Neuronal stem cell (in vitro differentiated cells): Measurements from ENCODE around the gene SFXN4.

Source experiments
- DNase-seq: peaks from one replicate; pipeline ENCODE4 v3.0.0-alpha.2; 2013; ENCODE audit warnings: low spot score
- H2AFZ ChIP-seq: one replicate; pipeline ENCODE4 v1.6.1; 2013; ENCODE audit warnings: mild to moderate bottlenecking, low read length, inconsistent platforms
- H2AK5ac ChIP-seq: 2 replicates; pipeline ENCODE4 v1.6.1; 2013; ENCODE audit warnings: low read depth, mild to moderate bottlenecking, inconsistent platforms, low read length, moderate library complexity, mixed read lengths
- H2BK120ac ChIP-seq: 2 replicates; pipeline ENCODE4 v1.6.1; 2013; ENCODE audit warnings: low read depth, mild to moderate bottlenecking, inconsistent platforms, low read length, moderate library complexity, mixed read lengths
- H2BK12ac ChIP-seq: one replicate; pipeline ENCODE4 v1.6.1; 2013; ENCODE audit warnings: low read length, inconsistent platforms
- H2BK15ac ChIP-seq: 2 replicates; pipeline ENCODE4 v1.6.1; 2013; ENCODE audit warnings: mild to moderate bottlenecking, low read length, inconsistent platforms, mixed read lengths
- H2BK5ac ChIP-seq: one replicate; pipeline ENCODE4 v1.6.1; 2013; ENCODE audit warnings: inconsistent platforms, mild to moderate bottlenecking, low read length, moderate library complexity
- H3K14ac ChIP-seq: one replicate; pipeline ENCODE4 v1.6.1; 2013; ENCODE audit warnings: low read length, inconsistent platforms
- H3K18ac ChIP-seq: 2 replicates; pipeline ENCODE4 v1.6.1; 2013; ENCODE audit warnings: low read length, inconsistent platforms
- H3K23ac ChIP-seq: 2 replicates; pipeline ENCODE4 v1.6.1; 2013; ENCODE audit warnings: low read depth, mild to moderate bottlenecking, mixed read lengths, low read length, inconsistent platforms; ENCODE audit not compliant: poor library complexity
- H3K27ac ChIP-seq: replicated peaks from 3 replicates; pipeline ENCODE4 v1.5.1; 2013; ENCODE audit warnings: low read length, inconsistent platforms
- H3K27me3 ChIP-seq, 3 experiments: 2 replicates each; pipeline ENCODE4 v1.6.1; 2013; ENCODE audit warnings: low read length in 3 of 3, mild to moderate bottlenecking in 2 of 3, inconsistent platforms in 1 of 3, low read depth in 1 of 3, mixed read lengths in 1 of 3, moderate library complexity in 1 of 3; ENCODE audit not compliant: control insufficient read depth in 3 of 3, insufficient read depth in 3 of 3
- H3K36me3 ChIP-seq, 2 donors: replicated peaks in 1 of 2; 2 replicates each; pipeline ENCODE4 v1.6.1; 2013; ENCODE audit warnings: low read length in 2 of 2; ENCODE audit not compliant: control insufficient read depth in 2 of 2, insufficient read depth in 2 of 2
- H3K4ac ChIP-seq: 2 replicates; pipeline ENCODE4 v1.6.1; 2013; ENCODE audit warnings: inconsistent platforms, mild to moderate bottlenecking, low read length, moderate library complexity
- H3K4me1 ChIP-seq, 2 donors: 1 replicate in 1 of 2; 2 replicates in 1 of 2; pipeline ENCODE4 v1.6.1; 2013; ENCODE audit warnings: low read length in 2 of 2, low read depth in 1 of 2; ENCODE audit not compliant: control insufficient read depth in 2 of 2, insufficient read depth in 1 of 2
- H3K4me2 ChIP-seq: one replicate; pipeline ENCODE4 v1.6.1; 2013; ENCODE audit warnings: mild to moderate bottlenecking, low read length, inconsistent platforms; ENCODE audit not compliant: insufficient read depth, poor library complexity, severe bottlenecking
- H3K4me3 ChIP-seq, 2 donors: 2 replicates each; pipeline ENCODE4 v1.5.1; 2013; ENCODE audit warnings: low read length in 2 of 2, mild to moderate bottlenecking in 2 of 2, inconsistent platforms in 1 of 2, moderate library complexity in 1 of 2
- H3K79me1 ChIP-seq: one replicate; pipeline ENCODE4 v1.6.1; 2013; ENCODE audit warnings: low read depth, mild to moderate bottlenecking, inconsistent platforms, low read length, moderate library complexity
- H3K9ac ChIP-seq: one replicate; pipeline ENCODE4 v1.6.1; 2013; ENCODE audit warnings: mild to moderate bottlenecking, low read depth, low read length, inconsistent platforms; ENCODE audit not compliant: poor library complexity
- H3K9me3 ChIP-seq, 2 donors: replicated peaks in 1 of 2; 2 replicates each; pipeline versions ENCODE3 to v1.6.1; 2013; ENCODE audit warnings: low read length in 2 of 2, mild to moderate bottlenecking in 2 of 2, inconsistent platforms in 1 of 2, low read depth in 1 of 2, mixed read lengths in 1 of 2, moderate library complexity in 1 of 2; ENCODE audit not compliant: control insufficient read depth in 2 of 2, insufficient read depth in 1 of 2
- H4K8ac ChIP-seq: one replicate; pipeline ENCODE4 v1.6.1; 2013; ENCODE audit warnings: low read depth, mild to moderate bottlenecking, inconsistent platforms, low read length, moderate library complexity
- H4K91ac ChIP-seq: one replicate; pipeline ENCODE4 v1.6.1; 2013; ENCODE audit warnings: low read length, low read depth, mild to moderate bottlenecking, inconsistent platforms; ENCODE audit not compliant: poor library complexity
- WGBS, 2 donors: extraction: QIAGEN DNeasy Blood & Tissue Kit; methylation state at CpG; one replicate each; pipeline ENCODE4 v1.1.7; 2013; ENCODE audit warnings: missing lambda C conversion rate in 2 of 2, mixed read lengths in 1 of 2; ENCODE audit not compliant: insufficient read length in 2 of 2, insufficient replicate concordance in 1 of 2; ENCODE audit errors: extremely low coverage in 2 of 2; 5-methylcytosine and 5-hydroxymethylcytosine counted together

SFXN4 gene

DNA sequence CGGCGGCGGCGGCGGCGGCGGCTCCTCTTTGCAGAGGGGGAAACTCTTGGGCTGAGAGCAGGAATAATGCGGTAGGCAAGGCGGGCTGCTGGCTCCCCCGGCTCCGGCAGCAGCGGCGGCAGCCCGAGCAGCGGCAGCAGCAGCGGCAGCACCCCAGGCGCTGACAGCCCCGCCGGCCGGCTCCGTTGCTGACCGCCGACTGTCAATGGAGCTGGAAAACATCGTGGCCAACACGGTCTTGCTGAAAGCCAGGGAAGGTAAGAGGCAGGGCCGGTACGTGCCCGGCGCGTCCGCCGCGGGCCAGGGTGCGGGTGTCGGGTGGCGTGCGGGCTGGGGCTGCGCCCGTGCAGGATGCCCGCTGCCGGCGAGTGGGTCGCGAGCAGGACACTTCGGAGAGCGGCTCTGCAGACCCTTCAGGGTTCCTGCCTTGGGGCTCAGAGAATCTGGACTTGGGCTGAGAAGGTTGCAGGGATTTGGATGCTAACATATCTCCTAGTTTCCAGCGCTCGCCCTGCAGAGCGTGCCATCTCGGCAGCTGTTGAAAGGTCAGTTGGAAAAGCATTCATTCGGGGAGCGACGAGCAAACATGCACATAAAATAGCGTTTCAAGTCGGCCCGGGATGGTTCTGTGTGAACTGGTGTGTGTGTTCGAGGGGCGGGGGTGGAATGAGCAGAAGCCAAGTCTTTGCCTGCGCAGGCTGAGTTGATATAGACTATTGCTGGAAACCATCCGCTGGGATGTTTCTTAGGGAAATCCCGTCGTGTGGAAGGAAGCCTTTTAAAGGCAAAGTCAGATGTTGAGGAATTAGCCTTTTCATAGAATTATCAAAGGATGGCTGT, 42.4 kb upstream of the SFXN4 start:
- Histone ChIP-seq H3K14ac (peak overlapping the region; percentile 43), H3K79me1 (no peaks in the 10 kb centered on the region), H2BK12ac (no peak overlapping the region), H3K4me2 (peak overlapping the region; percentile 97), H4K8ac (no peak overlapping the region), H2BK5ac (no peak overlapping the region), H4K91ac (no peak overlapping the region), H3K9ac (peak overlapping the region; percentile 97), H3K4me3 (peak overlapping the region; percentile 59 to 93), H3K9me3 (no peaks in the 10 kb centered on the region), H2BK120ac (no peak overlapping the region), H3K4me1 (peaks cover 18 to 37% of the 10 kb centered on the region in 2 donors), H3K18ac (peak overlapping the region; percentile 92), H2AK5ac (no peak overlapping the region), H3K36me3 (no peaks in the 10 kb centered on the region), H3K4ac (no peak overlapping the region), H3K23ac (peak overlapping the region; percentile 8), H2AFZ (peak overlapping the region; percentile 85), H2BK15ac (peak overlapping the region; percentile 86), H3K27ac (peak overlapping the region; percentile 47), H3K27me3 (no peaks in the 10 kb centered on the region)
- DNase-seq, result peak; percentile 58
- WGBS, 2 donors, result no CpG with 5 or more reads among the region's 62 CpGs

DNA sequence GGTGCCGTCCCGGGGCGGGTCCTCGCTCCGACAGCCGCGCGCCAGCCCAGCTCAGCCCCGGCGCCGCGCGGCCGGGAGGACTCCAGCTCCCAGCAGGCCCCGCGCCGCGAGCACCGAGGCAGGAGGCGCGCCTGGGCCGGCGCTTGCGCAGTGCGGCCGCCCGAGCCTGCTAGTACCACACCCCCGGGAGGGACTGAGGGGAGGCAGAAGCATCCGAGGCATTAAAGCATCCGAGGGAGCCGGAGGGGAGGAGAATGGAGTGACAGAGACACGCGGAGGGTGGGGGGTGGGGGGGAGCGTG, 41.8 kb upstream of the SFXN4 start, which contains the start of gene GRK5:
Gene GRK5, plus strand, starts transcription at position 206 of the 301 bp plus-strand sequence. CDS start 347 bp downstream, outside the sequence.
- H2BK5ac ChIP-seq, result peak within 1 kb of the TSS; percentile 91
- no peak within 1 kb of the TSS for H2BK12ac ChIP-seq
- no CpG with 5 or more reads among the region's 34 CpGs for WGBS, 2 donors
- DNase-seq, result peak; percentile 96
- peak within 1 kb of the TSS; percentile 97 for H3K9ac ChIP-seq
- peak within 1 kb of the TSS; percentile 97 for H3K4me2 ChIP-seq
- no peak within 1 kb of the TSS for H4K91ac ChIP-seq
- H3K27me3 ChIP-seq, result no peaks in the 10 kb centered on the region
- H3K79me1 ChIP-seq, result no peaks in the 10 kb centered on the region
- no peak within 1 kb of the TSS for H3K4ac ChIP-seq
- H3K4me3 ChIP-seq, result peak within 1 kb of the TSS; percentile 59 to 93
- no peak within 1 kb of the TSS for H2BK120ac ChIP-seq
- peaks cover 23 to 40% of the 10 kb centered on the region in 2 donors for H3K4me1 ChIP-seq
- peak within 1 kb of the TSS; percentile 91 for H2AFZ ChIP-seq
- H3K27ac ChIP-seq, result peak within 1 kb of the TSS; percentile 79
- H3K18ac ChIP-seq, result peak within 1 kb of the TSS; percentile 99
- H3K9me3 ChIP-seq, result no peaks in the 10 kb centered on the region
- H3K36me3 ChIP-seq, result no peaks in the 10 kb centered on the region
- H3K14ac ChIP-seq, result peak within 1 kb of the TSS; percentile 50
- H4K8ac ChIP-seq, result no peak within 1 kb of the TSS
- H2AK5ac ChIP-seq, result peak within 1 kb of the TSS; percentile 64
- peak within 1 kb of the TSS; percentile 86 for H2BK15ac ChIP-seq
- H3K23ac ChIP-seq, result peak within 1 kb of the TSS; percentile 8

DNA sequence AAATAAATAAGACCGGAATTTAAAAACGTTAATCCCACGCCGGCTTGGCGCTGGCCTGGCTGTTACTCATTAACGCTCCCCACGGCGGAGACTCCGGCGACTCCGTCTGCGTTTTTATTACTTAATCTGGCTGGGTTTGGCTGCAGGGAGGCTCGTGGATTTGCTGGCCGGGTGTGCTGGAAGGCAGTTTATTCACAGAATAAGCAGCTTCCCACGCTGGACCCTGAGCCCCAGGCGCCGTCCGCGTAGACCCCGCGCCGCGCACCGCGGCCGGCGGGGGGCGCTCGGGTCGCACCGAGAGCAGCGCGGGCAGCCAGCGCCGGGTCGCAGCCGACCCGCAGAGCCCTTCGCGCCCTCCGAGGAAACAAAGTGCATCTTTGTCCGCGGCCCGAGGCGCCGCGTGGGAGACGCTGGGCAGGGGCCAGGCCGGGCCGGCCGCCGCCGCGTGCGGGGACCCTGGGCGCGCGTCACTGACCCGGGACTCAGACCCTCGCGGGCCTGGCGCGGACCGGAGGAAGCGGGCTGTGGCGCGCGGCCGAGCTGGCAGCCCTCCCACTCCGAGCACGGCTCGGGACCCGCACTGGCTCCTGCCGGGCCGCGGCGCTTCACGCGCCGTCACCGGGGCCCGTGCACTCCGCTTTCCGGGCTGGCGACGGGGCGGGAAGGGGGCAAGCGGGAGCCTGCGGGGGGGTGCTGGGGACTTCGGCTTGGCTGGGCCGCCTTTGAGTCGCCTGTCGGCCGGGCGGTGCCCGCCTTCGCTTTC, 41.3 kb upstream of the SFXN4 start:
- peak overlapping the region; percentile 91 for H2BK5ac ChIP-seq
- no peak overlapping the region for H4K8ac ChIP-seq
- no peak overlapping the region for H2BK12ac ChIP-seq
- H2BK15ac ChIP-seq, result peak overlapping the region; percentile 70
- peaks cover 22 to 39% of the 10 kb centered on the region in 2 donors for H3K4me1 ChIP-seq
- peak overlapping the region; percentile 50 for H3K14ac ChIP-seq
- peak overlapping the region; percentile 64 for H2AK5ac ChIP-seq
- no peaks in the 10 kb centered on the region for H3K36me3 ChIP-seq
- peak overlapping the region; percentile 59 to 92 for H3K4me3 ChIP-seq
- DNase-seq, result peak; percentile 73
- H3K27ac ChIP-seq, result peak overlapping the region; percentile 79
- H2BK120ac ChIP-seq, result no peak overlapping the region
- peak overlapping the region; percentile 99 for H3K18ac ChIP-seq
- H3K4ac ChIP-seq, result no peak overlapping the region
- peak overlapping the region; percentile 97 for H3K4me2 ChIP-seq
- no peaks in the 10 kb centered on the region for H3K79me1 ChIP-seq
- no peak overlapping the region for H4K91ac ChIP-seq
- no peak overlapping the region for H3K23ac ChIP-seq
- no peaks in the 10 kb centered on the region for H3K9me3 ChIP-seq
- WGBS, 2 donors, result no CpG with 5 or more reads among the region's 97 CpGs
- H3K9ac ChIP-seq, result peak overlapping the region; percentile 90
- no peaks in the 10 kb centered on the region for H3K27me3 ChIP-seq
- peak overlapping the region; percentile 91 for H2AFZ ChIP-seq
